ENCODE measurements around the gene PDC. TPM values are rescaled to one million over a fixed set of nuclear protein-coding genes. Genes with fewer than 3 reads are reported as not detected.
A peak's percentile ranks its signal among the peaks of the same experiment; 100 is the strongest.

PDC gene
- total and polyA plus RNA-seq, 10 of the 15 experiments (the other 5 are each of a cell fraction or from before 2014, with no cell fraction given) = 0.11 TPM; not detected in 9

DNA sequence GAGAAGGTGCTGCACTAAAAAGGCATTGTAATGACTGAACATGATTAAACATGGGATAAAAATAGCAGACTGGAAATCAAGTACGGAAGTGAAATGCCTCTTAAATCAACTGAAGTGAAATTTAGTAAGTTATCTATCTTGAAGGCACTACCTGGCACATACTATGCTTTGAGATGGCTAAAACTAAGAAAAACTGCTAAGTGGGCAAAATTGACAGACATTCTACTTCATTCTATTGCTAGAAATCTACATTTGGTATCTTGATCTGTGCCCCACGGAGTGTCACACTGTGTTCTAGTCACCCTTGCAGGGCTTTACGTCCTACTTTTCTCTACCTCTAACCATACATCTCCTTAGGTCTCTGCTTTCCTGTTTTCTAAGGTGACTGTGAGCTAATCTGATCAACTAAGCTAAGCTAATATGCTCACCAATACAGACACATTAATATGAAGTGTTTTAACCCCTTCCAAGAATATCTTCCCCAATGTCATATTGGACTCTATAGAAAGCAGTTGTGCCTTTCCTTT lies 4.1 kb downstream of the PDC start:
- ChIA-PET POLR2A (no interaction called here), CTCF (no interaction called here), SMC1A (ENCODE audit: uncharacterized antibody, unreplicated experiment) (interaction anchor here (0.8 kb wide), 1 partner anchor 13 kb away, joined by 3 read pairs; no protein-coding TSS in a partner anchor), RAD21 (ENCODE audit: unreplicated experiment) (no interaction called here)
- no peak overlapping the region for H3K4me2 ChIP-seq (ENCODE audit: control insufficient read depth, insufficient read depth)
- H3K36me3 ChIP-seq (ENCODE audit: control insufficient read depth in 2 of 2, insufficient read depth in 2 of 2, low read length in 1 of 2) = no peaks in the 10 kb centered on the region
- intact Hi-C loops (cut with micrococcal nuclease; ENCODE audit: unreplicated experiment) = no loop called here
- TF ChIP-seq EP300 (IDR thresholded peaks at IDR 0.05; ENCODE audit: borderline replicate concordance in 1 of 2, control insufficient read depth in 1 of 2, low read depth in 2 of 2, low read length in 2 of 2) (no peak), RAD51 (IDR thresholded peaks at IDR 0.05) (no peak), NR2F1 (conservative IDR thresholded peaks at IDR 0.05) (no peak)
- TF ChIP-seq, protein P1, sequence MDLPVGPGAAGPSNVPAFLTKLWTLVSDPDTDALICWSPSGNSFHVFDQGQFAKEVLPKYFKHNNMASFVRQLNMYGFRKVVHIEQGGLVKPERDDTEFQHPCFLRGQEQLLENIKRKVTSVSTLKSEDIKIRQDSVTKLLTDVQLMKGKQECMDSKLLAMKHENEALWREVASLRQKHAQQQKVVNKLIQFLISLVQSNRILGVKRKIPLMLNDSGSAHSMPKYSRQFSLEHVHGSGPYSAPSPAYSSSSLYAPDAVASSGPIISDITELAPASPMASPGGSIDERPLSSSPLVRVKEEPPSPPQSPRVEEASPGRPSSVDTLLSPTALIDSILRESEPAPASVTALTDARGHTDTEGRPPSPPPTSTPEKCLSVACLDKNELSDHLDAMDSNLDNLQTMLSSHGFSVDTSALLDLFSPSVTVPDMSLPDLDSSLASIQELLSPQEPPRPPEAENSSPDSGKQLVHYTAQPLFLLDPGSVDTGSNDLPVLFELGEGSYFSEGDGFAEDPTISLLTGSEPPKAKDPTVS (IDR thresholded peaks at IDR 0.05; ENCODE audit: low read depth, low read length) = no peak
- H4K20me1 ChIP-seq (ENCODE audit: control insufficient read depth, insufficient read depth) = no peaks in the 10 kb centered on the region
- WGBS (ENCODE audit: insufficient coverage, insufficient replicate concordance, low lambda C conversion rate, missing lambda C conversion rate) = 50% methylated on average over 3 of the region's 3 CpGs
- no peaks in the 10 kb centered on the region for H3K4me1 ChIP-seq (ENCODE audit: control insufficient read depth, insufficient read depth, low read length)
- in situ Hi-C loops (cut with MboI) = no loop called here
- no peak for ATAC-seq
- H3K27ac ChIP-seq (ENCODE audit: control insufficient read depth, insufficient read depth) = no peak overlapping the region
- H3K9me3 ChIP-seq (replicated peaks; ENCODE audit: control insufficient read depth, insufficient read depth, low read length) = no peaks in the 10 kb centered on the region
- no peak overlapping the region; the same call in 1 of the 2 replicates for H2AFZ ChIP-seq (ENCODE audit: control insufficient read depth, low read depth, low read length)
- H3K9ac ChIP-seq (ENCODE audit: control insufficient read depth, insufficient read depth, low read length) = no peak overlapping the region
- no peaks in the 10 kb centered on the region for H3K79me2 ChIP-seq (ENCODE audit: control insufficient read depth, insufficient read depth, low read length)
- FAIRE-seq = no peak
- DNase-seq (ENCODE audit: low read depth, low spot score) = no peak
- no peaks in the 10 kb centered on the region for H3K27me3 ChIP-seq (replicated peaks in 1 of 2; ENCODE audit: control insufficient read depth in 2 of 2, insufficient read depth in 2 of 2, low read length in 1 of 2)
- H3K4me3 ChIP-seq = no peak overlapping the region
- BruUV-seq (replicated peaks) = no TSS peak

DNA sequence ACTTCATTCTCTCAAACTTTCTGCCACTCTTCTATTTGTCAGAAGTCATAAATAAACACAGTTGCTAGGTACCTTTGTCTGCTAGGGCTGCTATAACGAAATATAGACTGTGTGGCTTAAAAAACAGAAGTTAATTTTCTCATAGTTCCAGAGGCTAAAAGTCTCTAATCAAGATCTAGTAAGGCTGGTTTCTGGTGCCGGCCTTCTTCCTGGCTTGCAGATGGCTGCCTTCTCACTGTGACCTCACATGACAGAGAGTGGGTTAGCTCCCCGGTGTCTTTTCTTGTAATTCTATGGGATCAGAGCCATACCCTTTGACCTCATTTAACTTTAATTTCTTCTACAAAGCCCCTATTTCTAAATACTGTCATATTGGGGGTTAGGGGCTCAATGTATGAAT lies 5.9 kb downstream of the PDC start:
- no peaks in the 10 kb centered on the region for H3K79me2 ChIP-seq (ENCODE audit: control insufficient read depth, insufficient read depth, low read length)
- H2AFZ ChIP-seq (ENCODE audit: control insufficient read depth, low read depth, low read length) = no peak overlapping the region
- ChIA-PET SMC1A (ENCODE audit: uncharacterized antibody, unreplicated experiment) (interaction anchor here (1.0 kb wide), 1 partner anchor 10 kb away, joined by 3 read pairs; no protein-coding TSS in a partner anchor), RAD21 (ENCODE audit: unreplicated experiment) (no interaction called here), CTCF (interaction anchor here (2.4 kb wide), 1 partner anchor 10 kb away, joined by 7 read pairs; no protein-coding TSS in a partner anchor), POLR2A (no interaction called here)
- no peak overlapping the region for H3K9ac ChIP-seq (ENCODE audit: control insufficient read depth, insufficient read depth, low read length)
- WGBS (ENCODE audit: insufficient coverage, insufficient replicate concordance, low lambda C conversion rate, missing lambda C conversion rate) = 83% methylated on average over 3 of the region's 3 CpGs
- no peaks in the 10 kb centered on the region for H3K9me3 ChIP-seq (replicated peaks; ENCODE audit: control insufficient read depth, insufficient read depth, low read length)
- intact Hi-C loops (cut with micrococcal nuclease; ENCODE audit: unreplicated experiment) (no loop called here), in situ Hi-C loops (cut with MboI) (no loop called here)
- TF ChIP-seq POU2F2 (IDR thresholded peaks at IDR 0.05; ENCODE audit: borderline replicate concordance, low read depth, low read length) = no peak
- no peak for TF ChIP-seq BHLHE40 (IDR thresholded peaks at IDR 0.05; ENCODE audit: borderline replicate concordance in 1 of 2, low read depth in 2 of 2, low read length in 1 of 2)
- TF ChIP-seq FOXM1 (IDR thresholded peaks at IDR 0.05; ENCODE audit: low read depth, low read length) = no peak
- no peak for TF ChIP-seq ETV6 (conservative IDR thresholded peaks at IDR 0.05 in 1 of 2, IDR thresholded peaks at IDR 0.05 in 1 of 2; ENCODE audit: borderline replicate concordance in 1 of 2, low read depth in 1 of 2)
- TF ChIP-seq CREM (IDR thresholded peaks at IDR 0.05; ENCODE audit: low read depth) = no peak
- no peaks in the 10 kb centered on the region for H3K36me3 ChIP-seq (ENCODE audit: control insufficient read depth in 2 of 2, insufficient read depth in 2 of 2, low read length in 1 of 2)
- no TSS peak for BruUV-seq (replicated peaks)
- H3K4me1 ChIP-seq (ENCODE audit: control insufficient read depth, insufficient read depth, low read length) = no peaks in the 10 kb centered on the region
- no peaks in the 10 kb centered on the region for H3K27me3 ChIP-seq (replicated peaks in 1 of 2; ENCODE audit: control insufficient read depth in 2 of 2, insufficient read depth in 2 of 2, low read length in 1 of 2)
- FAIRE-seq (no peak), DNase-seq (ENCODE audit: low read depth, low spot score) (no peak), ATAC-seq (peak; percentile 34)
- no peak overlapping the region for H3K4me3 ChIP-seq
- no peaks in the 10 kb centered on the region for H4K20me1 ChIP-seq (ENCODE audit: control insufficient read depth, insufficient read depth)
- H3K4me2 ChIP-seq (ENCODE audit: control insufficient read depth, insufficient read depth) = no peak overlapping the region
- no peak overlapping the region for H3K27ac ChIP-seq (ENCODE audit: control insufficient read depth, insufficient read depth)
